HuH-7 (cell line): Measurements from ENCODE around the gene XYLT2.
"Not testable (repeated sequence)": the region's sequence is repeated elsewhere in the genome, so short reads cannot be mapped to it uniquely, and the experiment has no call there.

Experiments
- DNase-seq: peaks from one replicate; pipeline ENCODE4 v3.0.0; 2011; ENCODE audit warnings: low spot score

Gene XYLT2

GRCh38 chr17:50389534-50389933, 43.6 kb downstream of the XYLT2 start:
- no peak for DNase-seq

- no peak for DNase-seq
Observed at GRCh38 chr17:50392621-50393020, 46.7 kb downstream of the XYLT2 start.

- DNase-seq, result no peak
Observed at GRCh38 chr17:50393700-50394099, 47.8 kb downstream of the XYLT2 start.

GRCh38 chr17:50394711-50395110, 48.8 kb downstream of the XYLT2 start:
- no peak for DNase-seq

- peak; percentile 50 for DNase-seq
Observed at GRCh38 chr17:50396261-50397110, 50.6 kb downstream of the XYLT2 start.

- DNase-seq, result peak; percentile 88
Observed at GRCh38 chr17:50397111-50397918, 51.4 kb downstream of the XYLT2 start, which contains the start of gene LRRC59. Gene LRRC59, minus strand, starts transcription at chr17:50397523. Its CDS starts 206 bp downstream, at chr17:50397317.

- peak; percentile 32 for DNase-seq
Observed at GRCh38 chr17:50397919-50398285, 52.0 kb downstream of the XYLT2 start.

- DNase-seq, result not testable (repeated sequence)
Observed at GRCh38 chr17:50398672-50399071, 52.7 kb downstream of the XYLT2 start.

GRCh38 chr17:50399591-50399990, 53.7 kb downstream of the XYLT2 start:
- not testable (repeated sequence) for DNase-seq

GRCh38 chr17:50405351-50405750, 59.4 kb downstream of the XYLT2 start:
- DNase-seq, result not testable (repeated sequence)

- no peak for DNase-seq
Observed at GRCh38 chr17:50406578-50406977, 60.7 kb downstream of the XYLT2 start.

GRCh38 chr17:50407921-50408320, 62.0 kb downstream of the XYLT2 start:
- DNase-seq, result no peak
